ENCODE measurements around the gene PCTP.

The PCTP gene

DNA sequence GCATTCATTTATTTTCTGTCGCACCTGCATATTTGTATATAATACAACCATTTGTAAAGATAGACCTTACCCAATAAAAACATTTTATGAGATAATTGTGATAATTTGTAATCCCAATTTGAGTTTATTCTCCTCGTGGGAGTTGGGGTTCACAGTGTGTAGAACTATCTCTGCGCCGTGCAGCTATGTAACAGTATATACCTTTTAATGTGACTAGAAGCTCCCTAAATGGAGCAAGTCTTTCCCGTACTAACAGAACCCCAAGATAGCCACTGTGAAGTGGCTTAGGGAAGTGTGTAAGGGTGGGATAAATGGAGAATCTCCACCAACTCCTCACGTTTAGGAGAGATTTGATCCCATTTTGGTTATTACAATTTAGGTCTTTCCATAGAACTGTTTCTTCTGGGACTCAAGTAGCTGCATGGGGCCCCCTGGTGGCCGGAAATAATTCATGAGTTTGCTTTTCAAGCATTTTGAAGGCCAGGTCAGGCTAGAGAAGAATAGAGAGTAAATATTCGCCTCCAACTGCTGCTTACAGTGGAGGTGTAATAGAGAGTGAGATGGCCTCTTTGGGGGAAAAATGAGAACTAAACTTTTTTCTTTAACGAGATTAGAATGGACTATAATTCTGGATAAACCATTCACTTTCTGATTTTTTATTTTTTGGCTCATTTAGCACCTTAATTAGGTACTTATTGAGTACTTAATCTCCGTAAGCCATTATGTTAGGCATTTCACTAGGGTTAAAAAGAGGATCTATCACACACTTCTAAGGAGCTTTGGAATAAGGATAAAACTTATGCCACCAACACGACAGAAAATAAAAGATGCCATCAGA lies 32.7 kb upstream of the PCTP start:
- POLR2A ChIA-PET = no interaction called here
- CTCF ChIA-PET = interaction anchor here (0.9 to 13.8 kb wide), 26 partner anchors 10 to 191 kb away, joined by 3 to 184 read pairs (median 4); partner anchors contain the start of gene PCTP
- no peak for DNase-seq (ENCODE audit: low read depth, low spot score)
- TF ChIP-seq, protein P1, sequence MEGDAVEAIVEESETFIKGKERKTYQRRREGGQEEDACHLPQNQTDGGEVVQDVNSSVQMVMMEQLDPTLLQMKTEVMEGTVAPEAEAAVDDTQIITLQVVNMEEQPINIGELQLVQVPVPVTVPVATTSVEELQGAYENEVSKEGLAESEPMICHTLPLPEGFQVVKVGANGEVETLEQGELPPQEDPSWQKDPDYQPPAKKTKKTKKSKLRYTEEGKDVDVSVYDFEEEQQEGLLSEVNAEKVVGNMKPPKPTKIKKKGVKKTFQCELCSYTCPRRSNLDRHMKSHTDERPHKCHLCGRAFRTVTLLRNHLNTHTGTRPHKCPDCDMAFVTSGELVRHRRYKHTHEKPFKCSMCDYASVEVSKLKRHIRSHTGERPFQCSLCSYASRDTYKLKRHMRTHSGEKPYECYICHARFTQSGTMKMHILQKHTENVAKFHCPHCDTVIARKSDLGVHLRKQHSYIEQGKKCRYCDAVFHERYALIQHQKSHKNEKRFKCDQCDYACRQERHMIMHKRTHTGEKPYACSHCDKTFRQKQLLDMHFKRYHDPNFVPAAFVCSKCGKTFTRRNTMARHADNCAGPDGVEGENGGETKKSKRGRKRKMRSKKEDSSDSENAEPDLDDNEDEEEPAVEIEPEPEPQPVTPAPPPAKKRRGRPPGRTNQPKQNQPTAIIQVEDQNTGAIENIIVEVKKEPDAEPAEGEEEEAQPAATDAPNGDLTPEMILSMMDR (IDR thresholded peaks at IDR 0.05; ENCODE audit: insufficient read depth, low read length, missing control alignments) = peak; percentile 60
- H3K4me3 ChIP-seq (ENCODE audit: low read depth, low read length) = no peak overlapping the region

DNA sequence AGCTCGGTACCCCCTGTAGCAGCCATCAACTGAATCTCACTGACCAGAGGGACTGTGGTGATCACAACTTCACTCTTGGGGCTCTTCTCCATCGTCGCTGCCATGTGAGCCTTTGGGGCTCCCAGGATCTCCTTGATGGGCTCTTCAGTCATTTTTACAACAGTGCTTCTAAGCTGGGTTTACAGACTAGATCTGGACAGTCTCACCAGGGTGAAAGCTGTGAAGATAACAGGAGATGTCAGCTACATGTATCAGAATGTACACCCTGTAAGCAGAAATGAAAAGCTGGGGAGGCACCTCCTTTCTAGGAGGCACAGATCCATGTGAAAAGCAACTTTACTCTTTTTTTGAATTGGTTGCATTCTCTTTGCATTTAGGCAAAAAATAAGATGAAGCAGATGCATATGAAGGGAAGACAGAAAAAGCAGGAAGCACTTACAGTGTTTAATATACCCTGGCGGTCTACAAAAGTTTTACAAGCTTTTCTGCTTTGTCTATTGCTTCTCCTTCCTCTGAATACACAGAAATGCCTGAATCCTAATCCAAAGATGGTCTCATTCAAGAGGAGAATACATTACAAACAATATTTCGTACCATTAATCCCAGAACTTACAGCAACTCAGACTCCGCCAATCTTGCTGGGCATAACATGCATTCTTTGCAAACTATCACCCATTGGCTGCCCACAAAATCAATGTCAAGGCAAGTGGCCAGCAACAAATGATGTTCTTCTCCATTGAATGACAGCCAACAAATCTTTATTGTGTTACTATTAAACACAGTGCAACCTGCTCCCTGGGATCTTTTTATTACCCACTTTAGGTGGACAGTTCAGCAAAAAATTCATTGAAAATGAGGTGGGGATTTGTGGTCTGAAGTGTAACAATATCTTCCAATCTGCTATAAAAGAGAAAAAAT lies 29.7 kb upstream of the PCTP start:
- ChIA-PET CTCF (interaction anchor here (0.6 to 13.8 kb wide), 8 partner anchors 11 to 207 kb away, joined by 3 to 184 read pairs (median 4); partner anchors contain the start of gene PCTP), POLR2A (interaction anchor here (0.5 kb wide), 1 partner anchor 77 kb away, joined by 3 read pairs; no protein-coding TSS in a partner anchor)
- H3K4me3 ChIP-seq (ENCODE audit: low read depth, low read length) = no peak overlapping the region
- TF ChIP-seq, protein P1 (IDR thresholded peaks at IDR 0.05; ENCODE audit: insufficient read depth, low read length, missing control alignments) = no peak
- no peak for DNase-seq (ENCODE audit: low read depth, low spot score)

DNA sequence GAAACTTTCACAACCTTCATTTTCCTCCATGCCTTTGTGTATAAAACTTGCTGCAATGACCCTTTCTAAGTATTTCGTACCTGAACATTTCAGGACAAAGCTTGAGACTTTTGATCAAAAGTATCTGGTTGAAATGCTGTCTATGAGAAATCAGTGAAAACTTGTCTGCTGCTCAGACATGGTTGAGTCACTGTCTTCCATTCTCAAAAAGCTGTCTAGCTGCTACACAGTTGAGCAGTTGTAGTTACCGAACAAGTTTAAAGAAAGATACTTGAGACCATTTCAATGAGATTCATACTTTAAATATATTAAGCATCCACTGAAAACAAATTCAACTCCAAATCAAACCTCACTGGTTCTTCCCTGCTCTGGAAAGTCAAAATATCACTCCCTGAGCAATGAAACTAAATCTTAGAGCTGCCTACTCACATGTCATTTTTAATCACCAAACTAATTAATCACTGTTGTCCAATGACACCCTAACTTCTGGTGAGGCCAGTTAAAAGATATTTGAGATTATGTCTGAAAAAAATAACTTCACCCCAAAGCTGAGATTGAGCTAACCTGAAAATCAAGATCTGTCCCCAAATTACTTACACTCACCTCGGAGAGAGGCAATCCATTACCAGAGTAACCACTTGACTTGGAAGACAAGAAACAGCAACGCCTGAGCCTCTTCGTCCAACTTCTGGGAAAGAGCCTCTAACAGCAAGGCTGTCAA lies 28.7 kb upstream of the PCTP start:
- DNase-seq (ENCODE audit: low read depth, low spot score) = no peak
- POLR2A ChIA-PET = interaction anchor here (1.3 kb wide), 1 partner anchor 47 kb away, joined by 3 read pairs; no protein-coding TSS in a partner anchor
- CTCF ChIA-PET = interaction anchor here (0.8 to 13.8 kb wide), 8 partner anchors 9 to 195 kb away, joined by 3 to 184 read pairs (median 4); partner anchors contain the start of gene PCTP
- TF ChIP-seq, protein P1 (IDR thresholded peaks at IDR 0.05; ENCODE audit: insufficient read depth, low read length, missing control alignments) = no peak
- peak overlapping the region; percentile 41 for H3K4me3 ChIP-seq (ENCODE audit: low read depth, low read length)

DNA sequence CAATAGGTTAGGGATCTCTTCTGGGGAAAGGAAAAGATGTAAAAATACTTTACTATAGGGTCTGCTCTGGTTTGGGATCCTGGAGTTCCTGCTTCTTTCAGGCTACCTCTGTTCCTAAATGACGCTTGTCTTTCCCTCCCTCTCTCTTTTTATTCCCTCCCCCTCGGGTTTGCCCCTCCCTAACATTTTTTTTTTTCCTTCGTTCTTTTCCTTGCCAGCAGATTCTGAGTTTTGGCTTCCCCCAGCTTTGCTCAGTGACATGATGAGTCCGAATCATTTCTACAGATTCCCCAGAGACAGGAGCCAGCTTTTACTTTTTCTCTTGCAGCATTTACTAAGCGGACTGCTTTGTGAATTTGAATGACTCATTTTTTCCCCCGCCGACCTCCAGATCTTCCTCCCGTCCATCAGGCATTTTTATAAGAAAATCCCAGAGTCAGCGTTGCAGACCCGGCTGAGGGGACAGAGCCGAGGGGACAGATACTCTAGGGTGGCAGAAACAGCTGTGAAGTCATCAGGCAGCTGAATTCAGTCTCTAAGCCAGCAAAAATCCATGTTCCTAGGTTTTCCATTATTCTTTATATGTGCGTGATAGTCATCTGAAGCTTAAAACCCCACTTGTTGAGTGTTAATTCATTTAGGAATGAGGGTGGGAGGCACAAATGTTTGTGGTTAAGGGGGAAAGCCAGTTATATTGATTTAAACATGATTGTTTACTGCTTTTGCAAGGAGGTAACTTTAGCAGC lies 27.9 kb upstream of the PCTP start, which contains the start of gene TMEM100:
Gene TMEM100, minus strand, starts transcription at position 123 of the 746 bp plus-strand sequence. CDS start 1,794 bp downstream, outside the sequence.
- H3K4me3 ChIP-seq (ENCODE audit: low read depth, low read length) = peak within 1 kb of the TSS; percentile 41
- TF ChIP-seq, protein P1 (IDR thresholded peaks at IDR 0.05; ENCODE audit: insufficient read depth, low read length, missing control alignments) = no peak
- ChIA-PET CTCF (interaction anchor here (1.1 to 13.8 kb wide), 6 partner anchors 10 to 196 kb away, joined by 4 to 184 read pairs (median 39); no protein-coding TSS in a partner anchor), POLR2A (interaction anchor here (0.7 to 1.3 kb wide), 2 partner anchors 9 to 46 kb away, joined by 3 to 5 read pairs; no protein-coding TSS in a partner anchor)
- DNase-seq (ENCODE audit: low read depth, low spot score) = no peak

DNA sequence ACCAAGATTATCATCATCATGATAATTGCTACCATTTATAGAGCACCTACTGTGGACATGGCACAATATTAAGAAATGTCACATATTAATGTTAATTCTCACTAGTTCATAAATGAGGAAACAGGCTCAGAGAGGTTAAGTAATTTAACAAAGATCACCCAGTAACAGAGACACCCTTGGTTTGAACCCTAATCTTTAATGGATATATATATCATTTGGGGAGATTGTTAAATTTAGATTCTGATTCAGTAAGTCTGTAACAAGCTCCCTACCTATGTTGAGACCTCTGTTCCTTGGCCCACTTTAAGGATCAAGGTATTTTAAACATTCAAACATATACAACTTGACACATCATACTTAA lies 27.4 kb upstream of the PCTP start:
- no peak overlapping the region for H3K4me3 ChIP-seq (ENCODE audit: low read depth, low read length)
- TF ChIP-seq, protein P1 (IDR thresholded peaks at IDR 0.05; ENCODE audit: insufficient read depth, low read length, missing control alignments) = no peak
- DNase-seq (ENCODE audit: low read depth, low spot score) = no peak
- CTCF ChIA-PET = interaction anchor here (1.0 to 13.8 kb wide), 5 partner anchors 9 to 197 kb away, joined by 3 to 184 read pairs (median 74); no protein-coding TSS in a partner anchor
- POLR2A ChIA-PET = interaction anchor here (1.3 kb wide), 1 partner anchor 46 kb away, joined by 3 read pairs; no protein-coding TSS in a partner anchor
